ENCODE measurements around the gene PKNOX2. TPM values are rescaled to one million over a fixed set of nuclear protein-coding genes. Genes with fewer than 3 reads are reported as not detected.

PKNOX2 gene
- total and polyA plus RNA-seq, 10 of the 15 experiments (the other 5 are each of a cell fraction or from before 2014, with no cell fraction given) = not detected

DNA sequence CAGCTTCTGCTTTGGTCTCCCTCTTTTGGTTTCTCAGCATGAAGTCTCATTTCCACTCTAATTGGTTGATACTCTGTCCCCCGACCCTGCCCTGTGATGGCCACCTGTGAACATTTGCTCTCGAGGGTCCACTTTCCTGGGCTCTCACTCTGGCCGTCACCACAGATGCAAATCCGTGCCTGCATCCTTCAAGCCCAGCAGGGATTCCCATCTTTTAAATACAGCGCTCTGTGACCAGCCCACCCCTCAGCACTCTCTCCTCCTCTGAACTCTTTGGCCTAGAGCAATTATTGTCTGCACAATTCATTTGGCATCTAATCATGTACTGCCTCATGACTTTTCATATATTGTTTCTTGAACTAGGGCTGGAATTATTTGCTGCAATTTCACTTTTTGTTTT lies 26.0 kb downstream of the PKNOX2 start:
- H3K27ac ChIP-seq (ENCODE audit: control insufficient read depth, insufficient read depth) = no peak overlapping the region
- no peaks in the 10 kb centered on the region for H3K79me2 ChIP-seq (ENCODE audit: control insufficient read depth, insufficient read depth, low read length)
- H3K36me3 ChIP-seq (ENCODE audit: control insufficient read depth in 2 of 2, insufficient read depth in 2 of 2, low read length in 1 of 2) = no peaks in the 10 kb centered on the region
- DNase-seq (ENCODE audit: low read depth, low spot score) (no peak), ATAC-seq (no peak), FAIRE-seq (no peak)
- ChIA-PET RAD21 (ENCODE audit: unreplicated experiment) (no interaction called here), SMC1A (ENCODE audit: uncharacterized antibody, unreplicated experiment) (no interaction called here), POLR2A (no interaction called here), CTCF (no interaction called here)
- peaks cover 1 to 5% of the 10 kb centered on the region in 2 experiments; a peak in 2 of 4 replicates for H3K27me3 ChIP-seq (replicated peaks in 1 of 2; ENCODE audit: control insufficient read depth in 2 of 2, insufficient read depth in 2 of 2, low read length in 1 of 2)
- intact Hi-C loops (cut with micrococcal nuclease; ENCODE audit: unreplicated experiment) = no loop called here
- TF ChIP-seq RUNX3 (IDR thresholded peaks at IDR 0.05; ENCODE audit: low read length) (no peak), NFYA (IDR thresholded peaks at IDR 0.05; ENCODE audit: borderline replicate concordance, low read depth, low read length) (no peak), RFX5 (IDR thresholded peaks at IDR 0.05; ENCODE audit: low read depth, low read length) (no peak), SREBF2 (IDR thresholded peaks at IDR 0.05; ENCODE audit: low read length) (no peak), CREB1 (IDR thresholded peaks at IDR 0.05; ENCODE audit: low read depth) (no peak), BHLHE40 (IDR thresholded peaks at IDR 0.05; ENCODE audit: borderline replicate concordance in 1 of 2, low read depth in 2 of 2, low read length in 1 of 2) (no peak), FOXK2 (IDR thresholded peaks at IDR 0.05) (no peak)
- TF ChIP-seq, protein P1, sequence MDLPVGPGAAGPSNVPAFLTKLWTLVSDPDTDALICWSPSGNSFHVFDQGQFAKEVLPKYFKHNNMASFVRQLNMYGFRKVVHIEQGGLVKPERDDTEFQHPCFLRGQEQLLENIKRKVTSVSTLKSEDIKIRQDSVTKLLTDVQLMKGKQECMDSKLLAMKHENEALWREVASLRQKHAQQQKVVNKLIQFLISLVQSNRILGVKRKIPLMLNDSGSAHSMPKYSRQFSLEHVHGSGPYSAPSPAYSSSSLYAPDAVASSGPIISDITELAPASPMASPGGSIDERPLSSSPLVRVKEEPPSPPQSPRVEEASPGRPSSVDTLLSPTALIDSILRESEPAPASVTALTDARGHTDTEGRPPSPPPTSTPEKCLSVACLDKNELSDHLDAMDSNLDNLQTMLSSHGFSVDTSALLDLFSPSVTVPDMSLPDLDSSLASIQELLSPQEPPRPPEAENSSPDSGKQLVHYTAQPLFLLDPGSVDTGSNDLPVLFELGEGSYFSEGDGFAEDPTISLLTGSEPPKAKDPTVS (IDR thresholded peaks at IDR 0.05; ENCODE audit: low read depth, low read length) = no peak
- TF ChIP-seq, protein P2, sequence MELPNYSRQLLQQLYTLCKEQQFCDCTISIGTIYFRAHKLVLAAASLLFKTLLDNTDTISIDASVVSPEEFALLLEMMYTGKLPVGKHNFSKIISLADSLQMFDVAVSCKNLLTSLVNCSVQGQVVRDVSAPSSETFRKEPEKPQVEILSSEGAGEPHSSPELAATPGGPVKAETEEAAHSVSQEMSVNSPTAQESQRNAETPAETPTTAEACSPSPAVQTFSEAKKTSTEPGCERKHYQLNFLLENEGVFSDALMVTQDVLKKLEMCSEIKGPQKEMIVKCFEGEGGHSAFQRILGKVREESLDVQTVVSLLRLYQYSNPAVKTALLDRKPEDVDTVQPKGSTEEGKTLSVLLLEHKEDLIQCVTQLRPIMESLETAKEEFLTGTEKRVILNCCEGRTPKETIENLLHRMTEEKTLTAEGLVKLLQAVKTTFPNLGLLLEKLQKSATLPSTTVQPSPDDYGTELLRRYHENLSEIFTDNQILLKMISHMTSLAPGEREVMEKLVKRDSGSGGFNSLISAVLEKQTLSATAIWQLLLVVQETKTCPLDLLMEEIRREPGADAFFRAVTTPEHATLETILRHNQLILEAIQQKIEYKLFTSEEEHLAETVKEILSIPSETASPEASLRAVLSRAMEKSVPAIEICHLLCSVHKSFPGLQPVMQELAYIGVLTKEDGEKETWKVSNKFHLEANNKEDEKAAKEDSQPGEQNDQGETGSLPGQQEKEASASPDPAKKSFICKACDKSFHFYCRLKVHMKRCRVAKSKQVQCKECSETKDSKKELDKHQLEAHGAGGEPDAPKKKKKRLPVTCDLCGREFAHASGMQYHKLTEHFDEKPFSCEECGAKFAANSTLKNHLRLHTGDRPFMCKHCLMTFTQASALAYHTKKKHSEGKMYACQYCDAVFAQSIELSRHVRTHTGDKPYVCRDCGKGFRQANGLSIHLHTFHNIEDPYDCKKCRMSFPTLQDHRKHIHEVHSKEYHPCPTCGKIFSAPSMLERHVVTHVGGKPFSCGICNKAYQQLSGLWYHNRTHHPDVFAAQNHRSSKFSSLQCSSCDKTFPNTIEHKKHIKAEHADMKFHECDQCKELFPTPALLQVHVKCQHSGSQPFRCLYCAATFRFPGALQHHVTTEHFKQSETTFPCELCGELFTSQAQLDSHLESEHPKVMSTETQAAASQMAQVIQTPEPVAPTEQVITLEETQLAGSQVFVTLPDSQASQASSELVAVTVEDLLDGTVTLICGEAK (IDR thresholded peaks at IDR 0.05; ENCODE audit: borderline replicate concordance) = no peak
- in situ Hi-C loops (cut with MboI) = no loop called here
- H3K4me3 ChIP-seq = no peak overlapping the region
- H3K4me2 ChIP-seq (ENCODE audit: control insufficient read depth, insufficient read depth) = no peak overlapping the region
- no peak overlapping the region for H3K9ac ChIP-seq (ENCODE audit: control insufficient read depth, insufficient read depth, low read length)
- H3K9me3 ChIP-seq (replicated peaks; ENCODE audit: control insufficient read depth, insufficient read depth, low read length) = no peaks in the 10 kb centered on the region
- no peaks in the 10 kb centered on the region for H4K20me1 ChIP-seq (ENCODE audit: control insufficient read depth, insufficient read depth)
- WGBS (ENCODE audit: insufficient coverage, insufficient replicate concordance, low lambda C conversion rate, missing lambda C conversion rate) = 21% methylated on average over 5 of the region's 5 CpGs
- H3K4me1 ChIP-seq (ENCODE audit: control insufficient read depth, insufficient read depth, low read length) = no peaks in the 10 kb centered on the region
- no TSS peak for BruUV-seq (replicated peaks)
- no peak overlapping the region for H2AFZ ChIP-seq (ENCODE audit: control insufficient read depth, low read depth, low read length)

Data from GM12878 (cell line).